ENCODE measurements around the gene LRRC1. TPM values are rescaled to one million over a fixed set of nuclear protein-coding genes. Genes with fewer than 3 reads are reported as not detected.

Gene LRRC1
- total and polyA plus RNA-seq, 10 of the 15 experiments (the other 5 are each of a cell fraction or from before 2014, with no cell fraction given): 0.35 to 9.3 (median 0.63) TPM

GRCh38 chr6:53761036-53761435 is 33.8 kb upstream of the LRRC1 start:
- POLR2A ChIA-PET: no interaction called here
- no peak overlapping the region for H3K4me3 ChIP-seq
- in situ Hi-C loops (cut with MboI) (no loop called here), intact Hi-C loops (cut with micrococcal nuclease; ENCODE audit: unreplicated experiment) (no loop called here)
- FAIRE-seq (no peak), ATAC-seq (no peak), DNase-seq (ENCODE audit: low read depth, low spot score) (no peak)
- H3K9ac ChIP-seq (ENCODE audit: control insufficient read depth, insufficient read depth, low read length): no peak overlapping the region
- no peak overlapping the region for H3K27ac ChIP-seq (ENCODE audit: control insufficient read depth, insufficient read depth)
- no peaks in the 10 kb centered on the region for H3K36me3 ChIP-seq (ENCODE audit: control insufficient read depth in 2 of 2, insufficient read depth in 2 of 2, low read length in 1 of 2)
- CTCF ChIA-PET: interaction anchor here (0.8 to 1.3 kb wide), 4 partner anchors 29 to 44 kb away, joined by 3 to 4 read pairs (median 4); no protein-coding TSS in a partner anchor
- TF ChIP-seq MXI1 (IDR thresholded peaks at IDR 0.05; ENCODE audit: low read depth, low read length) (no peak), NFYB (IDR thresholded peaks at IDR 0.05; ENCODE audit: insufficient read depth, low read depth, low read length) (no peak), BCLAF1 (IDR thresholded peaks at IDR 0.05) (no peak), USF1 (IDR thresholded peaks at IDR 0.05; ENCODE audit: borderline replicate concordance, extremely low read length, insufficient read depth, low read depth, low read length) (no peak)
- H3K4me1 ChIP-seq (ENCODE audit: control insufficient read depth, insufficient read depth, low read length): no peaks in the 10 kb centered on the region
- H3K4me2 ChIP-seq (ENCODE audit: control insufficient read depth, insufficient read depth): no peak overlapping the region
- SMC1A ChIA-PET (ENCODE audit: uncharacterized antibody, unreplicated experiment): no interaction called here
- no peaks in the 10 kb centered on the region for H3K9me3 ChIP-seq (replicated peaks; ENCODE audit: control insufficient read depth, insufficient read depth, low read length)
- no peaks in the 10 kb centered on the region; the same call in 1 of the 2 replicates for H4K20me1 ChIP-seq (ENCODE audit: control insufficient read depth, insufficient read depth)
- WGBS (ENCODE audit: insufficient coverage, insufficient replicate concordance, low lambda C conversion rate, missing lambda C conversion rate): 7% methylated on average over 1 of the region's 1 CpG
- no peaks in the 10 kb centered on the region; a peak in 1 of 4 replicates for H3K27me3 ChIP-seq (replicated peaks in 1 of 2; ENCODE audit: control insufficient read depth in 2 of 2, insufficient read depth in 2 of 2, low read length in 1 of 2)
- RAD21 ChIA-PET (ENCODE audit: unreplicated experiment): no interaction called here
- no peak overlapping the region for H2AFZ ChIP-seq (ENCODE audit: control insufficient read depth, low read depth, low read length)
- BruUV-seq (replicated peaks): no TSS peak
- no peaks in the 10 kb centered on the region for H3K79me2 ChIP-seq (ENCODE audit: control insufficient read depth, insufficient read depth, low read length)

Measured in GM12878 (cell line).